HL-60 (cell line): ENCODE data around the gene GPC1.

Source experiments
- DNase-seq, 2 experiments: peaks; one replicate each; pipeline ENCODE4 v3.0.0-alpha.2; 2010 to 2020; ENCODE audit warnings: low read depth in 1 of 2, low spot score in 1 of 2
- H3K27ac ChIP-seq: fragments of 250-450 bp; sonication (Bioruptor Pico); replicated peaks from 2 replicates; pipeline ENCODE4 v1.5.1; 2020; ENCODE audit warnings: mild to moderate bottlenecking, moderate library complexity
- H3K27me3 ChIP-seq: fragments of 250-450 bp; sonication (Bioruptor Pico); 2 replicates; pipeline ENCODE4 v1.5.1; 2021; ENCODE audit warnings: mild to moderate bottlenecking, moderate library complexity; ENCODE audit not compliant: insufficient read depth, poor library complexity, severe bottlenecking
- H3K4me3 ChIP-seq: replicated peaks from 2 replicates; pipeline ENCODE4 v1.5.1; 2011; ENCODE audit warnings: mild to moderate bottlenecking, control low read depth, low read length; ENCODE audit not compliant: insufficient read depth
- CTCF ChIP-seq: IDR thresholded peaks from one replicate; pipeline ENCODE4 v1.5.1; 2011; ENCODE audit warnings: low read length, control low read depth, inconsistent platforms; ENCODE audit not compliant: insufficient read depth
- GABPA ChIP-seq: IDR thresholded peaks from 2 replicates; pipeline ENCODE4 v1.6.1; 2012; ENCODE audit warnings: low read depth
- POLR2AphosphoS5 ChIP-seq: IDR thresholded peaks from 2 replicates; pipeline ENCODE4 v1.6.1; 2012; ENCODE audit warnings: low read depth
- REST ChIP-seq: IDR thresholded peaks from 2 replicates; pipeline ENCODE4 v1.6.1; 2012; ENCODE audit warnings: low read depth; ENCODE audit not compliant: insufficient replicate concordance
- SPI1 ChIP-seq: IDR thresholded peaks from 2 replicates; pipeline ENCODE4 v1.6.1; 2012; ENCODE audit warnings: low read depth, mild to moderate bottlenecking, borderline replicate concordance

GPC1 gene

GRCh38 chr2:240460781-240461431 lies 25.4 kb downstream of the GPC1 start:
- H3K27me3 ChIP-seq = peaks cover 17% of the 10 kb centered on the region
- TF ChIP-seq CTCF = no peak
- no peak for TF ChIP-seq GABPA
- no peak for TF ChIP-seq REST
- no peak for TF ChIP-seq POLR2AphosphoS5
- no peak for TF ChIP-seq SPI1
- no peak overlapping the region for H3K4me3 ChIP-seq
- no peak overlapping the region for H3K27ac ChIP-seq
- no peak for DNase-seq

- Histone ChIP-seq H3K27me3 (peaks cover 13% of the 10 kb centered on the region), H3K4me3 (no peak overlapping the region), H3K27ac (no peak overlapping the region)
- no peak for TF ChIP-seq REST
- TF ChIP-seq CTCF = no peak
- no peak for TF ChIP-seq GABPA
- TF ChIP-seq POLR2AphosphoS5 = no peak
- no peak for TF ChIP-seq SPI1
- no peak for DNase-seq
Measured at GRCh38 chr2:240461471-240462072, 26.1 kb downstream of the GPC1 start.

- Histone ChIP-seq H3K27me3 (peaks cover 9% of the 10 kb centered on the region), H3K4me3 (no peak overlapping the region), H3K27ac (no peak overlapping the region)
- TF ChIP-seq CTCF (no peak), GABPA (no peak), SPI1 (no peak), POLR2AphosphoS5 (no peak), REST (no peak)
- DNase-seq = no peak
Measured at GRCh38 chr2:240462073-240462706, 26.7 kb downstream of the GPC1 start.
